ENCODE data around the gene ZNF649. TPM values are rescaled to one million over a fixed set of nuclear protein-coding genes. Genes with fewer than 3 reads are reported as not detected.
A peak's percentile ranks its signal among the peaks of the same experiment; 100 is the strongest.

The ZNF649 gene
- total RNA-seq, 1 experiment from 2014 or later: 4.3 TPM

DNA sequence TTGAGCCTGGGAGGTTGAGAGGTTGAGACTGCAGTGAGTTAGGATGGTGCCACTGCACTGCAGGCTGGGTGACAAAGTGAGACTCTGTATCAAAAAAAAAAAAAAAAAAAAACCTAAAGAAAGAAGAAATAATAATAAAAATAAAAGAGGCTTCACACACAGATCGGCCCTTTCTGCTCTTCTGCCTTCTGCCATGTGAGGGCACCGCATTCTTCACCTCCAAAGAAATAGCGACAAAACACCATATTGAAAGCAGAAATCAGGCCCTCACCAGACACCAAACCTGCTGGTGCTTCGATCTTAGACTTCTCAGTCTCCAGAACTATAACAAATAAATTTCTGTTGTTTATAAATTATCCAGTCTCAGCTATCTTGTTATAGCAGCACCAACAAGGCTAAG is 3.0 kb downstream of the ZNF649 start:
- H3K4me3 ChIP-seq (ENCODE audit: low read depth in 2 of 2, low read length in 2 of 2): no peak overlapping the region
- ChIA-PET CTCF (no interaction called here), POLR2A (no interaction called here)
- TF ChIP-seq, protein P1, sequence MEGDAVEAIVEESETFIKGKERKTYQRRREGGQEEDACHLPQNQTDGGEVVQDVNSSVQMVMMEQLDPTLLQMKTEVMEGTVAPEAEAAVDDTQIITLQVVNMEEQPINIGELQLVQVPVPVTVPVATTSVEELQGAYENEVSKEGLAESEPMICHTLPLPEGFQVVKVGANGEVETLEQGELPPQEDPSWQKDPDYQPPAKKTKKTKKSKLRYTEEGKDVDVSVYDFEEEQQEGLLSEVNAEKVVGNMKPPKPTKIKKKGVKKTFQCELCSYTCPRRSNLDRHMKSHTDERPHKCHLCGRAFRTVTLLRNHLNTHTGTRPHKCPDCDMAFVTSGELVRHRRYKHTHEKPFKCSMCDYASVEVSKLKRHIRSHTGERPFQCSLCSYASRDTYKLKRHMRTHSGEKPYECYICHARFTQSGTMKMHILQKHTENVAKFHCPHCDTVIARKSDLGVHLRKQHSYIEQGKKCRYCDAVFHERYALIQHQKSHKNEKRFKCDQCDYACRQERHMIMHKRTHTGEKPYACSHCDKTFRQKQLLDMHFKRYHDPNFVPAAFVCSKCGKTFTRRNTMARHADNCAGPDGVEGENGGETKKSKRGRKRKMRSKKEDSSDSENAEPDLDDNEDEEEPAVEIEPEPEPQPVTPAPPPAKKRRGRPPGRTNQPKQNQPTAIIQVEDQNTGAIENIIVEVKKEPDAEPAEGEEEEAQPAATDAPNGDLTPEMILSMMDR (IDR thresholded peaks at IDR 0.05): no peak
- TF ChIP-seq TCF7L2 (IDR thresholded peaks at IDR 0.05; ENCODE audit: low read depth, low read length): no peak
- TF ChIP-seq POLR2AphosphoS5 (IDR thresholded peaks at IDR 0.05; ENCODE audit: low read depth, low read length): no peak
- TF ChIP-seq, protein P2, sequence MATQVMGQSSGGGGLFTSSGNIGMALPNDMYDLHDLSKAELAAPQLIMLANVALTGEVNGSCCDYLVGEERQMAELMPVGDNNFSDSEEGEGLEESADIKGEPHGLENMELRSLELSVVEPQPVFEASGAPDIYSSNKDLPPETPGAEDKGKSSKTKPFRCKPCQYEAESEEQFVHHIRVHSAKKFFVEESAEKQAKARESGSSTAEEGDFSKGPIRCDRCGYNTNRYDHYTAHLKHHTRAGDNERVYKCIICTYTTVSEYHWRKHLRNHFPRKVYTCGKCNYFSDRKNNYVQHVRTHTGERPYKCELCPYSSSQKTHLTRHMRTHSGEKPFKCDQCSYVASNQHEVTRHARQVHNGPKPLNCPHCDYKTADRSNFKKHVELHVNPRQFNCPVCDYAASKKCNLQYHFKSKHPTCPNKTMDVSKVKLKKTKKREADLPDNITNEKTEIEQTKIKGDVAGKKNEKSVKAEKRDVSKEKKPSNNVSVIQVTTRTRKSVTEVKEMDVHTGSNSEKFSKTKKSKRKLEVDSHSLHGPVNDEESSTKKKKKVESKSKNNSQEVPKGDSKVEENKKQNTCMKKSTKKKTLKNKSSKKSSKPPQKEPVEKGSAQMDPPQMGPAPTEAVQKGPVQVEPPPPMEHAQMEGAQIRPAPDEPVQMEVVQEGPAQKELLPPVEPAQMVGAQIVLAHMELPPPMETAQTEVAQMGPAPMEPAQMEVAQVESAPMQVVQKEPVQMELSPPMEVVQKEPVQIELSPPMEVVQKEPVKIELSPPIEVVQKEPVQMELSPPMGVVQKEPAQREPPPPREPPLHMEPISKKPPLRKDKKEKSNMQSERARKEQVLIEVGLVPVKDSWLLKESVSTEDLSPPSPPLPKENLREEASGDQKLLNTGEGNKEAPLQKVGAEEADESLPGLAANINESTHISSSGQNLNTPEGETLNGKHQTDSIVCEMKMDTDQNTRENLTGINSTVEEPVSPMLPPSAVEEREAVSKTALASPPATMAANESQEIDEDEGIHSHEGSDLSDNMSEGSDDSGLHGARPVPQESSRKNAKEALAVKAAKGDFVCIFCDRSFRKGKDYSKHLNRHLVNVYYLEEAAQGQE (IDR thresholded peaks at IDR 0.05; ENCODE audit: insufficient read depth in 1 of 2, low read depth in 2 of 2, low read length in 1 of 2): no peak
- no peak for TF ChIP-seq SIN3A (IDR thresholded peaks at IDR 0.05; ENCODE audit: borderline replicate concordance, insufficient read depth, low read depth, low read length)
- no peak for ATAC-seq
- intact Hi-C loops (cut with micrococcal nuclease; ENCODE audit: unreplicated experiment) (no loop called here), in situ Hi-C loops (cut with HindIII; ENCODE audit: low pct_unique_long_range_greater_than_20kb, low sequenced_read_pairs) (no loop called here)
- no peaks in the 10 kb centered on the region for H3K4me1 ChIP-seq (ENCODE audit: control insufficient read depth, insufficient read depth, low read length)
- BruUV-seq (replicated peaks): no TSS peak
- H3K27me3 ChIP-seq (ENCODE audit: control insufficient read depth, insufficient read depth, low read length): no peaks in the 10 kb centered on the region
- peaks cover 5% of the 10 kb centered on the region for H3K36me3 ChIP-seq (ENCODE audit: control insufficient read depth, insufficient read depth, low read length)
- H3K9me3 ChIP-seq (ENCODE audit: control insufficient read depth, insufficient read depth, low read depth, low read length): peaks cover 40% of the 10 kb centered on the region; the same call in 1 of the 2 replicates
- H3K27ac ChIP-seq (ENCODE audit: low read length): no peak overlapping the region
- no peak for DNase-seq (ENCODE audit: low read depth, low spot score)

DNA sequence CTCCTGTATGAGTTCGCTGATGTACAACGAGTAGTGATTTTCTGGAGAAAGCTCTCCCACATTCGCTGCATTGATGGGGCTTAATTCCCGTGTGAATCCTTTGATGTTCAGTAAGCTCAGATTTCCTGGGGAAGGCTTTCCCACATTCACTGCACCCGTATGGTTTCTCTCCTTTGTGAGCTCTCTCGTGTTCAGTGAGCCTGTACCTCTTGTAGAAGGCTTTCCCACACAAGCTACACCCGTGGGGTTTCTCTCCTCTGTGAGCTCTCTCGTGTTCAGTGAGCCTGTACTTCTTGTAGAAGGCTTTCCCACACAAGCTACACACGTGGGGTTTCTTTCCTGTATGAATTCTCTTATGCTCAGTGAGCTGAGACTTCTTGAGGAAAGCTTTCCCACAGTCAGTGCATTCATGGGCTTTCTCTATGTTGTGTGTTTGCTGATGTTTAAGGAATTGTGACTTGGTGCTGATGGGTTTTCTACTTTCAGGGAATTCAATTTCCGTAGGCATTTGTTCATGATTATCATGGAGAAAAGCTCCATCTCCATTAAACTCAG is 13.5 kb downstream of the ZNF649 start:
- no peak overlapping the region for H3K4me3 ChIP-seq (ENCODE audit: low read depth in 2 of 2, low read length in 2 of 2)
- H3K27me3 ChIP-seq (ENCODE audit: control insufficient read depth, insufficient read depth, low read length): no peaks in the 10 kb centered on the region
- TF ChIP-seq POLR2AphosphoS5 (IDR thresholded peaks at IDR 0.05; ENCODE audit: low read depth, low read length) (no peak), TCF7L2 (IDR thresholded peaks at IDR 0.05; ENCODE audit: low read depth, low read length) (no peak), SIN3A (IDR thresholded peaks at IDR 0.05; ENCODE audit: borderline replicate concordance, insufficient read depth, low read depth, low read length) (no peak)
- TF ChIP-seq, protein P2 (IDR thresholded peaks at IDR 0.05; ENCODE audit: insufficient read depth in 1 of 2, low read depth in 2 of 2, low read length in 1 of 2): no peak
- ChIA-PET CTCF (no interaction called here), POLR2A (no interaction called here)
- H3K27ac ChIP-seq (ENCODE audit: low read length): no peak overlapping the region
- peaks cover 64% of the 10 kb centered on the region for H3K9me3 ChIP-seq (ENCODE audit: control insufficient read depth, insufficient read depth, low read depth, low read length)
- H3K4me1 ChIP-seq (ENCODE audit: control insufficient read depth, insufficient read depth, low read length): no peaks in the 10 kb centered on the region
- BruUV-seq (replicated peaks): TSS peak; percentile 34
- ATAC-seq: no peak
- no peak for DNase-seq (ENCODE audit: low read depth, low spot score)
- H3K36me3 ChIP-seq (ENCODE audit: control insufficient read depth, insufficient read depth, low read length): peaks cover 5% of the 10 kb centered on the region; the same call in 1 of the 2 replicates
- intact Hi-C loops (cut with micrococcal nuclease; ENCODE audit: unreplicated experiment): no loop called here
- in situ Hi-C loops (cut with HindIII; ENCODE audit: low pct_unique_long_range_greater_than_20kb, low sequenced_read_pairs): no loop called here

Data from Panc1 (cell line).